ENCODE results near the gene NRN1. TPM values are rescaled to one million over a fixed set of nuclear protein-coding genes. Genes with fewer than 3 reads are reported as not detected.

Gene NRN1
- total and polyA plus RNA-seq, 10 of the 15 experiments (the other 5 are each of a cell fraction or from before 2014, with no cell fraction given) = 0.13 to 22.6 (median 0.23) TPM; not detected in 1

- TF ChIP-seq ZBTB40 (IDR thresholded peaks at IDR 0.05; ENCODE audit: borderline replicate concordance) (no peak), BMI1 (IDR thresholded peaks at IDR 0.05; ENCODE audit: borderline replicate concordance) (peak; percentile 33; the same call in 1 of the 2 replicates), BCL11A (IDR thresholded peaks at IDR 0.05; ENCODE audit: low read depth, low read length) (no peak), RUNX3 (IDR thresholded peaks at IDR 0.05; ENCODE audit: low read length) (peak; percentile 36; the same call in 1 of the 2 replicates), NFIC (IDR thresholded peaks at IDR 0.05; ENCODE audit: low read depth, low read length) (no peak)
These were observed 9.2 kb downstream of the NRN1 start (continued) for GRCh38 chr6:5997420-5997987.

- Histone ChIP-seq H3K4me3 (peak overlapping the region; percentile 91), H3K4me2 (ENCODE audit: control insufficient read depth, insufficient read depth) (peak overlapping the region; percentile 99), H3K27me3 (replicated peaks in 1 of 2; ENCODE audit: control insufficient read depth in 2 of 2, insufficient read depth in 2 of 2, low read length in 1 of 2) (peaks cover 22 to 51% of the 10 kb centered on the region in 2 experiments), H2AFZ (ENCODE audit: control insufficient read depth, low read depth, low read length) (peak overlapping the region; percentile 80), H3K9me3 (replicated peaks; ENCODE audit: control insufficient read depth, insufficient read depth, low read length) (peaks cover 16% of the 10 kb centered on the region; the same call in 2 of the 3 replicates), H3K27ac (ENCODE audit: control insufficient read depth, insufficient read depth) (no peak overlapping the region), H4K20me1 (ENCODE audit: control insufficient read depth, insufficient read depth) (no peaks in the 10 kb centered on the region), H3K4me1 (ENCODE audit: control insufficient read depth, insufficient read depth, low read length) (no peaks in the 10 kb centered on the region; the same call in 1 of the 2 replicates), H3K9ac (ENCODE audit: control insufficient read depth, insufficient read depth, low read length) (peak overlapping the region; percentile 4; the same call in 1 of the 2 replicates), H3K79me2 (ENCODE audit: control insufficient read depth, insufficient read depth, low read length) (no peaks in the 10 kb centered on the region), H3K36me3 (ENCODE audit: control insufficient read depth in 2 of 2, insufficient read depth in 2 of 2, low read length in 1 of 2) (no peaks in the 10 kb centered on the region)
- intact Hi-C loops (cut with micrococcal nuclease; ENCODE audit: unreplicated experiment) (no loop called here), in situ Hi-C loops (cut with MboI) (no loop called here)
- ChIA-PET POLR2A (interaction anchor here (1.0 kb wide), 1 partner anchor 11 kb away, joined by 4 read pairs; no protein-coding TSS in a partner anchor), CTCF (interaction anchor here (1.1 to 2.2 kb wide), 3 partner anchors 10 to 526 kb away, joined by 3 to 7 read pairs (median 6); partner anchors contain the start of gene NRN1), RAD21 (ENCODE audit: unreplicated experiment) (interaction anchor here (1.4 kb wide), 1 partner anchor 11 kb away, joined by 3 read pairs; no protein-coding TSS in a partner anchor), SMC1A (ENCODE audit: uncharacterized antibody, unreplicated experiment) (interaction anchor here (1.6 kb wide), 1 partner anchor 9 kb away, joined by 4 read pairs; no protein-coding TSS in a partner anchor)
- BruUV-seq (replicated peaks) = no TSS peak
- no peak for FAIRE-seq
- peak; percentile 54 for ATAC-seq
- TF ChIP-seq BHLHE40 (IDR thresholded peaks at IDR 0.05; ENCODE audit: borderline replicate concordance in 1 of 2, low read depth in 2 of 2, low read length in 1 of 2) (peak in 1 of 2 experiments; percentile 18; a peak in 1 of 4 replicates), CBFB (IDR thresholded peaks at IDR 0.05; ENCODE audit: low read depth) (no peak), POLR2A (IDR thresholded peaks at IDR 0.05; ENCODE audit: low read depth, low read length) (no peak), BMI1 (IDR thresholded peaks at IDR 0.05; ENCODE audit: borderline replicate concordance) (peak; percentile 57; the same call in 1 of the 2 replicates)
- no peak for DNase-seq (ENCODE audit: low read depth, low spot score)
- under 1% methylated on average over 35 of the region's 48 CpGs for WGBS (ENCODE audit: insufficient coverage, insufficient replicate concordance, low lambda C conversion rate, missing lambda C conversion rate)
These were observed 9.9 kb downstream of the NRN1 start for GRCh38 chr6:5996714-5997419.
